ENCODE data around the gene ITGB4. TPM values are rescaled to one million over a fixed set of nuclear protein-coding genes. Genes with fewer than 3 reads are reported as not detected.

Gene ITGB4
- total and polyA plus RNA-seq, 10 of the 15 experiments (the other 5 are each of a cell fraction or from before 2014, with no cell fraction given), result 0.06 to 1.6 (median 0.27) TPM; not detected in 2

DNA sequence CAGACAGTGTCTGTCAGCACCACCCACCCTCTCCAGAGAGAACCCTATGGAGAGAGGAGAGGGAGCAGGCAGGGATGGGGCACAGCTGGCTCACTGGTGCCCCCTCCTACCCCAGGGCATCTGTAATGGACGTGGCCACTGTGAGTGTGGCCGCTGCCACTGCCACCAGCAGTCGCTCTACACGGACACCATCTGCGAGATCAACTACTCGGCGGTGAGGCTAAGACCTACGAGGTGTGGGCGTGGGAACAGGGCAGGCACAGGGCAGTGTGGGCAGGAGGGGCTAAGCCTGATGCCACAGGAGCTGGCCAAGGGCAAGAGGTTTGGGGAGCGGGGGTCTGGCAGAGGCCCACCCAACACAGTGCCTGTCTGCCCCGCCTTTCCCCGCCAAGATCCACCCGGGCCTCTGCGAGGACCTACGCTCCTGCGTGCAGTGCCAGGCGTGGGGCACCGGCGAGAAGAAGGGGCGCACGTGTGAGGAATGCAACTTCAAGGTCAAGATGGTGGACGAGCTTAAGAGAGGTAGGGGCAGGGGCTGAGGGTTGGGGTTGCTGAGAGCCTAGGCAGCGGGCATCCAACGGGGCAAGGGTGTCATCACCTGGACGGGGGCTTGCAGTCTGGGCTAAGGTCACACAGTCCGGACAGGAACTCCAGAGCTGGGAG is 15.0 kb downstream of the ITGB4 start:
- no peak for TF ChIP-seq DPF2 (IDR thresholded peaks at IDR 0.05)
- no peak for TF ChIP-seq NR2C1 (IDR thresholded peaks at IDR 0.05)
- no peak for TF ChIP-seq JUND (IDR thresholded peaks at IDR 0.05; ENCODE audit: low read depth, low read length)
- TF ChIP-seq, protein P1, sequence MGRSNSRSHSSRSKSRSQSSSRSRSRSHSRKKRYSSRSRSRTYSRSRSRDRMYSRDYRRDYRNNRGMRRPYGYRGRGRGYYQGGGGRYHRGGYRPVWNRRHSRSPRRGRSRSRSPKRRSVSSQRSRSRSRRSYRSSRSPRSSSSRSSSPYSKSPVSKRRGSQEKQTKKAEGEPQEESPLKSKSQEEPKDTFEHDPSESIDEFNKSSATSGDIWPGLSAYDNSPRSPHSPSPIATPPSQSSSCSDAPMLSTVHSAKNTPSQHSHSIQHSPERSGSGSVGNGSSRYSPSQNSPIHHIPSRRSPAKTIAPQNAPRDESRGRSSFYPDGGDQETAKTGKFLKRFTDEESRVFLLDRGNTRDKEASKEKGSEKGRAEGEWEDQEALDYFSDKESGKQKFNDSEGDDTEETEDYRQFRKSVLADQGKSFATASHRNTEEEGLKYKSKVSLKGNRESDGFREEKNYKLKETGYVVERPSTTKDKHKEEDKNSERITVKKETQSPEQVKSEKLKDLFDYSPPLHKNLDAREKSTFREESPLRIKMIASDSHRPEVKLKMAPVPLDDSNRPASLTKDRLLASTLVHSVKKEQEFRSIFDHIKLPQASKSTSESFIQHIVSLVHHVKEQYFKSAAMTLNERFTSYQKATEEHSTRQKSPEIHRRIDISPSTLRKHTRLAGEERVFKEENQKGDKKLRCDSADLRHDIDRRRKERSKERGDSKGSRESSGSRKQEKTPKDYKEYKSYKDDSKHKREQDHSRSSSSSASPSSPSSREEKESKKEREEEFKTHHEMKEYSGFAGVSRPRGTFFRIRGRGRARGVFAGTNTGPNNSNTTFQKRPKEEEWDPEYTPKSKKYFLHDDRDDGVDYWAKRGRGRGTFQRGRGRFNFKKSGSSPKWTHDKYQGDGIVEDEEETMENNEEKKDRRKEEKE (IDR thresholded peaks at IDR 0.05), result no peak
- TF ChIP-seq TCF7 (IDR thresholded peaks at IDR 0.05; ENCODE audit: borderline replicate concordance), result no peak
- TF ChIP-seq EED (IDR thresholded peaks at IDR 0.05; ENCODE audit: low read depth), result no peak
- ChIA-PET SMC1A (ENCODE audit: uncharacterized antibody, unreplicated experiment) (no interaction called here), CTCF (interaction anchor here (6.0 kb wide), 1 partner anchor 12 kb away, joined by 48 read pairs; no protein-coding TSS in a partner anchor), POLR2A (no interaction called here), RAD21 (ENCODE audit: unreplicated experiment) (no interaction called here)
- no peak for FAIRE-seq
- 66% methylated on average over 26 of the region's 26 CpGs for WGBS (ENCODE audit: insufficient coverage, insufficient replicate concordance, low lambda C conversion rate, missing lambda C conversion rate)
- BruUV-seq (replicated peaks), result no TSS peak
- DNase-seq (ENCODE audit: low read depth, low spot score), result no peak
- H3K27ac ChIP-seq (ENCODE audit: control insufficient read depth, insufficient read depth), result no peak overlapping the region
- H3K27me3 ChIP-seq (replicated peaks in 1 of 2; ENCODE audit: control insufficient read depth in 2 of 2, insufficient read depth in 2 of 2, low read length in 1 of 2), result no peaks in the 10 kb centered on the region
- H3K4me2 ChIP-seq (ENCODE audit: control insufficient read depth, insufficient read depth), result no peak overlapping the region
- H2AFZ ChIP-seq (ENCODE audit: control insufficient read depth, low read depth, low read length), result no peak overlapping the region
- ATAC-seq, result no peak
- in situ Hi-C loops (cut with MboI) (no loop called here), intact Hi-C loops (cut with micrococcal nuclease; ENCODE audit: unreplicated experiment) (no loop called here)
- H4K20me1 ChIP-seq (ENCODE audit: control insufficient read depth, insufficient read depth), result no peaks in the 10 kb centered on the region
- H3K36me3 ChIP-seq (ENCODE audit: control insufficient read depth in 2 of 2, insufficient read depth in 2 of 2, low read length in 1 of 2), result no peaks in the 10 kb centered on the region
- H3K79me2 ChIP-seq (ENCODE audit: control insufficient read depth, insufficient read depth, low read length), result no peaks in the 10 kb centered on the region
- H3K4me3 ChIP-seq, result no peak overlapping the region
- no peaks in the 10 kb centered on the region; the same call in 2 of the 3 replicates for H3K9me3 ChIP-seq (replicated peaks; ENCODE audit: control insufficient read depth, insufficient read depth, low read length)
- no peak overlapping the region for H3K9ac ChIP-seq (ENCODE audit: control insufficient read depth, insufficient read depth, low read length)
- peaks cover 7% of the 10 kb centered on the region for H3K4me1 ChIP-seq (ENCODE audit: control insufficient read depth, insufficient read depth, low read length)
